ENCODE measurements around the gene RIT1. TPM values are rescaled to one million over a fixed set of nuclear protein-coding genes. Genes with fewer than 3 reads are reported as not detected.

The RIT1 gene
- total and polyA plus RNA-seq, 2 of the 8 experiments (the other 6 are each of a cell fraction or from before 2014, with no cell fraction given), result 25.3 to 26.8 TPM

- H2BK12ac ChIP-seq (ENCODE audit: low read depth, low read length), result no peak overlapping the region
- no peak overlapping the region for H2BK15ac ChIP-seq (ENCODE audit: low read length)
- no peak overlapping the region for H3K9ac ChIP-seq (replicated peaks in 1 of 4; ENCODE audit: extremely low read depth in 1 of 4, low read depth in 3 of 4, low read length in 3 of 4)
- H3K18ac ChIP-seq (ENCODE audit: extremely low read depth, low read length), result no peak overlapping the region
- no peak overlapping the region for H3K56ac ChIP-seq (replicated peaks; ENCODE audit: insufficient read length, low read depth, low read length)
- H4K5ac ChIP-seq (ENCODE audit: insufficient read length, low read depth, low read length), result no peak overlapping the region
- H3K23ac ChIP-seq (ENCODE audit: insufficient read length), result no peak overlapping the region
- H3K79me2 ChIP-seq (ENCODE audit: control insufficient read depth in 1 of 2, insufficient read depth in 2 of 2, low read length in 2 of 2), result peaks cover 8 to 87% of the 10 kb centered on the region in 2 experiments
- peaks cover 0 to 12% of the 10 kb centered on the region in 2 experiments for H4K20me1 ChIP-seq (replicated peaks in 1 of 2; ENCODE audit: control insufficient read depth in 1 of 2, insufficient read depth in 2 of 2, low read length in 2 of 2)
- H2BK20ac ChIP-seq (ENCODE audit: low read length), result no peak overlapping the region
- no peaks in the 10 kb centered on the region for H3K27me3 ChIP-seq (replicated peaks in 1 of 4; ENCODE audit: control insufficient read depth in 3 of 4, extremely low read depth in 1 of 4, insufficient read depth in 3 of 4, low read length in 3 of 4)
- ChIA-PET CTCF (ENCODE audit: partially characterized antibody) (no interaction called here), POLR2A (ENCODE audit: partially characterized antibody) (interaction anchor here (0.7 to 1.3 kb wide), 5 partner anchors 9 to 349 kb away, joined by 3 to 5 read pairs (median 3); partner anchors contain the start of gene GON4L)
- peaks cover 4% of the 10 kb centered on the region; the same call in 1 of the 2 replicates for H3K79me1 ChIP-seq (ENCODE audit: low read depth, low read length)
- no peak overlapping the region for H4K91ac ChIP-seq (replicated peaks; ENCODE audit: insufficient read length, low read length)
- H3K4me3 ChIP-seq (ENCODE audit: extremely low read depth in 1 of 4, insufficient read depth in 2 of 4, low read depth in 3 of 4, low read length in 4 of 4), result no peak overlapping the region
- no peak overlapping the region for H3K14ac ChIP-seq (ENCODE audit: insufficient read length)
- H3K27ac ChIP-seq (ENCODE audit: low read depth, low read length), result no peak overlapping the region
- no peak overlapping the region for H3K4me2 ChIP-seq (ENCODE audit: insufficient read depth in 1 of 2, low read depth in 2 of 2, low read length in 2 of 2)
- no peak for FAIRE-seq
- no peak overlapping the region for H2AFZ ChIP-seq (ENCODE audit: low read length)
- H4K8ac ChIP-seq (ENCODE audit: extremely low read depth, insufficient read depth, low read length), result no peak overlapping the region
- H2AK5ac ChIP-seq (ENCODE audit: low read depth, low read length), result no peak overlapping the region
- H3K4ac ChIP-seq (replicated peaks; ENCODE audit: insufficient read length, low read depth, low read length), result no peak overlapping the region
- no peak overlapping the region for H2BK120ac ChIP-seq (replicated peaks; ENCODE audit: low read depth, low read length)
- H3K36me3 ChIP-seq (ENCODE audit: control insufficient read depth in 2 of 4, insufficient read depth in 4 of 4, low read length in 3 of 4), result peaks cover under 1 to 42% (median 21%) of the 10 kb centered on the region in 4 experiments; a peak in 7 of 8 replicates
- TF ChIP-seq HDAC6 (IDR thresholded peaks at IDR 0.05; ENCODE audit: low read depth, low read length) (no peak), ATF2 (IDR thresholded peaks at IDR 0.05; ENCODE audit: low read length) (no peak), TAF1 (IDR thresholded peaks at IDR 0.05; ENCODE audit: low read depth, low read length) (no peak)
- no peaks in the 10 kb centered on the region for H3K23me2 ChIP-seq (ENCODE audit: low read depth, low read length)
- H3K4me1 ChIP-seq (replicated peaks in 1 of 4; ENCODE audit: control insufficient read depth in 3 of 4, insufficient read depth in 4 of 4, low read length in 3 of 4), result no peaks in the 10 kb centered on the region
- H2BK5ac ChIP-seq (ENCODE audit: low read depth, low read length), result no peak overlapping the region
- H3K9me3 ChIP-seq (ENCODE audit: insufficient read depth in 2 of 2, low read depth in 1 of 2, low read length in 1 of 2), result no peaks in the 10 kb centered on the region
- WGBS, 2 experiments (ENCODE audit: extremely low coverage in 1 of 2, insufficient coverage in 1 of 2, insufficient read length in 1 of 2, insufficient replicate concordance in 2 of 2, low coverage in 1 of 2, low lambda C conversion rate in 2 of 2, missing lambda C conversion rate in 1 of 2), result 100% methylated on average over 1 of the region's 1 CpG; no CpG with 5 or more reads in 1 of the 2 experiments
- DNase-seq (ENCODE audit: low read depth in 1 of 2, low spot score in 2 of 2), result no peak
Observed at GRCh38 chr1:155847823-155848529, 63.2 kb downstream of the RIT1 start.
